Neural cell (in vitro differentiated cells): ENCODE results near the gene TMEM205. TPM values are rescaled to one million over a fixed set of nuclear protein-coding genes. Genes with fewer than 3 reads are reported as not detected.

Experiments
- H2AFZ ChIP-seq: fragments of 200-600, 300-800 bp; sonication (generic), shearing (Covaris generic); 2 replicates; pipeline ENCODE4 v1.6.0; 2014; ENCODE audit warnings: low read depth, mild to moderate bottlenecking, antibody characterized with exemption, low read length, moderate library complexity
- H3F3A ChIP-seq: fragments of 200-600 bp; shearing (Covaris generic); 2 replicates; pipeline ENCODE4 v1.6.1; 2016; ENCODE audit warnings: mild to moderate bottlenecking, moderate library complexity, mixed read lengths, antibody characterized with exemption, low read length; ENCODE audit not compliant: insufficient read depth, poor library complexity, severe bottlenecking
- H3K27ac ChIP-seq: fragments of 200-600, 300-800 bp; sonication (generic), shearing (Covaris generic); 2 replicates; pipeline ENCODE4 v1.5.1; 2014; ENCODE audit warnings: mild to moderate bottlenecking, low read length, moderate library complexity
- H3K27me3 ChIP-seq: fragments of 300-800, 200-600 bp; sonication (generic), shearing (Covaris generic); 2 replicates; pipeline ENCODE4 v1.6.0; 2014; ENCODE audit warnings: mild to moderate bottlenecking, low read depth, low read length, moderate library complexity; ENCODE audit not compliant: insufficient read depth
- H3K36me3 ChIP-seq: fragments of 300-800, 200-600 bp; sonication (generic), shearing (Covaris generic); 2 replicates; pipeline ENCODE4 v1.5.1; 2014; ENCODE audit warnings: mild to moderate bottlenecking, antibody characterized with exemption, low read length, moderate library complexity; ENCODE audit not compliant: insufficient read depth
- H3K4me2 ChIP-seq: fragments of 300-800, 200-600 bp; sonication (generic), shearing (Covaris generic); 2 replicates; pipeline ENCODE4 v1.6.0; 2014; ENCODE audit warnings: mild to moderate bottlenecking, low read length
- H3K4me3 ChIP-seq: fragments of 300-800, 200-600 bp; sonication (generic), shearing (Covaris generic); 2 replicates; pipeline ENCODE4 v1.5.1; 2014; ENCODE audit warnings: mild to moderate bottlenecking, low read length, moderate library complexity
- H3K79me2 ChIP-seq: fragments of 200-600 bp; shearing (Covaris generic); replicated peaks from 2 replicates; pipeline ENCODE4 v1.6.0; 2014; ENCODE audit warnings: mild to moderate bottlenecking, low read length, moderate library complexity; ENCODE audit not compliant: insufficient read depth
- H3K9ac ChIP-seq: fragments of 300-800, 200-600 bp; sonication (generic), shearing (Covaris generic); 2 replicates; pipeline ENCODE4 v1.6.1; 2016; ENCODE audit warnings: mild to moderate bottlenecking, low read length, mixed read lengths
- H3K9me2 ChIP-seq: fragments of 200-600 bp; shearing (Covaris generic); 2 replicates; pipeline ENCODE4 v1.6.1; 2016; ENCODE audit warnings: mild to moderate bottlenecking, low read length, mixed read lengths; ENCODE audit not compliant: insufficient read depth
- H3K9me3 ChIP-seq: fragments of 200-600, 300-800 bp; sonication (generic), shearing (Covaris generic); 2 replicates; pipeline ENCODE4 v1.6.1; 2016; ENCODE audit warnings: mild to moderate bottlenecking, mixed run types, low read length, moderate library complexity, mixed read lengths
- H4K20me1 ChIP-seq: fragments of 200-600 bp; shearing (Covaris generic); 2 replicates; pipeline ENCODE4 v1.6.1; 2016; ENCODE audit warnings: mild to moderate bottlenecking, mixed run types; ENCODE audit not compliant: insufficient read depth
- EP300 ChIP-seq: fragments of 450-650 bp; conservative IDR thresholded peaks from 2 replicates; pipeline ENCODE4 v1.6.1; 2014; ENCODE audit warnings: antibody characterized with exemption, mild to moderate bottlenecking, moderate library complexity; ENCODE audit not compliant: poor library complexity, severe bottlenecking
- EZH2 ChIP-seq: fragments of 200-600, 300-800 bp; shearing (Covaris generic), sonication (generic); IDR thresholded peaks from 2 replicates; pipeline ENCODE4 v1.6.1; 2014; ENCODE audit warnings: antibody characterized with exemption, low read length, borderline replicate concordance, mild to moderate bottlenecking; ENCODE audit not compliant: insufficient read depth, poor library complexity, severe bottlenecking
- MXI1 ChIP-seq: fragments of 450-650 bp; conservative IDR thresholded peaks from 2 replicates; pipeline ENCODE4 v1.6.1; 2014; ENCODE audit warnings: antibody characterized with exemption, mild to moderate bottlenecking; ENCODE audit not compliant: poor library complexity, severe bottlenecking
- POLR2AphosphoS5 ChIP-seq: IDR thresholded peaks from 2 replicates; pipeline ENCODE4 v1.6.1; 2012
- RAD21 ChIP-seq: fragments of 450-650 bp; conservative IDR thresholded peaks from 2 replicates; pipeline ENCODE4 v1.6.1; 2014; ENCODE audit warnings: antibody characterized with exemption, mild to moderate bottlenecking, moderate library complexity
- SMC3 ChIP-seq: fragments of 450-650 bp; conservative IDR thresholded peaks from 2 replicates; pipeline ENCODE4 v1.6.1; 2014; ENCODE audit warnings: antibody characterized with exemption, mild to moderate bottlenecking, moderate library complexity; ENCODE audit not compliant: poor library complexity
- TAF1 ChIP-seq: IDR thresholded peaks from 2 replicates; pipeline ENCODE4 v1.6.1; 2012; ENCODE audit warnings: low read depth
- polyA plus RNA-seq: library from polyadenylated mRNA; depleted of rRNA; stranded (reverse); fragments of >200 nt; gene quantifications from 2 replicates; pipeline ENCODE4 v1.2.3, GENCODE V29; 2014
- TF ChIP-seq, protein P1 (sequence below): fragments of 450-650 bp; IDR thresholded peaks from 2 replicates; pipeline ENCODE4 v1.5.1; 2014; ENCODE audit warnings: antibody characterized with exemption, mild to moderate bottlenecking, moderate library complexity; ENCODE audit not compliant: poor library complexity, severe bottlenecking
- TF ChIP-seq, protein P2 (sequence below): IDR thresholded peaks from 2 replicates; pipeline ENCODE4 v1.6.1; 2012; ENCODE audit warnings: borderline replicate concordance

TMEM205 gene
- polyA plus RNA-seq, 1 donor from 2014 or later, result 136 TPM

DNA sequence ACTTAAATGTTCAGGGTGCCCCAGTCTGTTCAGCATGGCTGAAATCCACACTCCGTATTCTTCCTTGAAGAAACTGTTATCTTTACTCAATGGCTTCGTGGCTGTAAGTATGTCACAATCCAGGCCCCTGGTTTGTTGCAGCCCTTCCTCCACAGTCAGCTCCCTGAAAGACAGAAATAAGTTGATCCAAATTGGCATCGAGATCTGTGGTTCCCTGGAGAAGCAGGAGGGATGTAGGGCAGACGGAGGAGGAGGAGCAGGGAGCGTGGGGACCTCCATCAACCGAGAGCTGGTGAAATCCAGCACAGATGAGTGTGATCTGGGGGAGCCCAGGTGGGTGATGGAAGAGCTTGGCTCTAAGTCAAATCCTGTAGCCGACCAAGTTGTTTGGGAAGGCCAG is 49.8 kb downstream of the TMEM205 start:
- Histone ChIP-seq H3F3A (no peaks in the 10 kb centered on the region), H3K9me3 (no peaks in the 10 kb centered on the region), H3K4me3 (no peak overlapping the region), H3K79me2 (no peaks in the 10 kb centered on the region), H3K36me3 (no peaks in the 10 kb centered on the region), H3K27me3 (no peaks in the 10 kb centered on the region), H3K27ac (no peak overlapping the region), H3K4me2 (no peak overlapping the region), H3K9ac (no peak overlapping the region), H2AFZ (no peak overlapping the region), H4K20me1 (no peaks in the 10 kb centered on the region), H3K9me2 (no peaks in the 10 kb centered on the region)
- TF ChIP-seq EZH2 (no peak), SMC3 (no peak), EP300 (no peak), RAD21 (no peak), MXI1 (no peak)
- TF ChIP-seq, protein P1, sequence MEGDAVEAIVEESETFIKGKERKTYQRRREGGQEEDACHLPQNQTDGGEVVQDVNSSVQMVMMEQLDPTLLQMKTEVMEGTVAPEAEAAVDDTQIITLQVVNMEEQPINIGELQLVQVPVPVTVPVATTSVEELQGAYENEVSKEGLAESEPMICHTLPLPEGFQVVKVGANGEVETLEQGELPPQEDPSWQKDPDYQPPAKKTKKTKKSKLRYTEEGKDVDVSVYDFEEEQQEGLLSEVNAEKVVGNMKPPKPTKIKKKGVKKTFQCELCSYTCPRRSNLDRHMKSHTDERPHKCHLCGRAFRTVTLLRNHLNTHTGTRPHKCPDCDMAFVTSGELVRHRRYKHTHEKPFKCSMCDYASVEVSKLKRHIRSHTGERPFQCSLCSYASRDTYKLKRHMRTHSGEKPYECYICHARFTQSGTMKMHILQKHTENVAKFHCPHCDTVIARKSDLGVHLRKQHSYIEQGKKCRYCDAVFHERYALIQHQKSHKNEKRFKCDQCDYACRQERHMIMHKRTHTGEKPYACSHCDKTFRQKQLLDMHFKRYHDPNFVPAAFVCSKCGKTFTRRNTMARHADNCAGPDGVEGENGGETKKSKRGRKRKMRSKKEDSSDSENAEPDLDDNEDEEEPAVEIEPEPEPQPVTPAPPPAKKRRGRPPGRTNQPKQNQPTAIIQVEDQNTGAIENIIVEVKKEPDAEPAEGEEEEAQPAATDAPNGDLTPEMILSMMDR, result no peak

DNA sequence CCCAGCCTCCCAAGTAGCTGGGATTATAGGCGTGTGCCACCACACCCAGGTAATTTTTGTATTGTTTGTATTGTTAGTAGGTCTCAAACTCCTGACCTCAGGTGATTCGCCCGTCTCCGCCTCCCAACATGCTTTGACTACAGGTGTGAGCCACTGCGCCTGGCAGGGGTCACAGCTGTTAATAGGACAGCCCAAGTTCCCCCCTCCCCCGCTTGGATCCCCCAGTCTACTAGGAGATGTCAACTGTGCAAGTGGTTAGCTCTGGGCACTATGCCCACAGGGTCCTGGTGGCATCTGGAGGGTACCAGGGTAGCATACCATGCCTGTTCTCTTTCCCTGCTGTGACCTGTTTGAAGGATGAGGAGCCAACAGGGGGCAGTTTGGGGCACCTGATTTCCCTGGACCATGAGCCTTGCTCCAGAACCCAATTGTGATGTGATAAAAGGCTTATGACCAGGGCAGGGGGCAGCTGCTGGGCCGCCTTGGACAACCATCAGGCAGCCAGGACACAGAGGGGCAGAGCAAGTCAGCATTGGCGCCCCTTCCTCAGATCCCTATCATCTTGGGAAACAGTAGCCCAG is 50.3 kb downstream of the TMEM205 start, which contains the start of gene TSPAN16:
TSPAN16 (plus strand) TSS at position 496 of the 581 bp plus-strand sequence. CDS start 138 bp downstream, outside the sequence.
- Histone ChIP-seq H4K20me1 (no peaks in the 10 kb centered on the region), H3K9me2 (no peaks in the 10 kb centered on the region), H2AFZ (no peak within 1 kb of the TSS), H3K9ac (no peak within 1 kb of the TSS), H3K9me3 (no peaks in the 10 kb centered on the region), H3K79me2 (no peaks in the 10 kb centered on the region), H3K27me3 (no peaks in the 10 kb centered on the region), H3K4me3 (no peak within 1 kb of the TSS), H3K4me2 (no peak within 1 kb of the TSS), H3K27ac (no peak within 1 kb of the TSS), H3F3A (no peaks in the 10 kb centered on the region), H3K36me3 (no peaks in the 10 kb centered on the region)
- TF ChIP-seq SMC3 (no peak), TAF1 (no peak), RAD21 (no peak), EP300 (no peak), EZH2 (no peak), POLR2AphosphoS5 (no peak), MXI1 (no peak)
- TF ChIP-seq, protein P1, result no peak
- TF ChIP-seq, protein P2, sequence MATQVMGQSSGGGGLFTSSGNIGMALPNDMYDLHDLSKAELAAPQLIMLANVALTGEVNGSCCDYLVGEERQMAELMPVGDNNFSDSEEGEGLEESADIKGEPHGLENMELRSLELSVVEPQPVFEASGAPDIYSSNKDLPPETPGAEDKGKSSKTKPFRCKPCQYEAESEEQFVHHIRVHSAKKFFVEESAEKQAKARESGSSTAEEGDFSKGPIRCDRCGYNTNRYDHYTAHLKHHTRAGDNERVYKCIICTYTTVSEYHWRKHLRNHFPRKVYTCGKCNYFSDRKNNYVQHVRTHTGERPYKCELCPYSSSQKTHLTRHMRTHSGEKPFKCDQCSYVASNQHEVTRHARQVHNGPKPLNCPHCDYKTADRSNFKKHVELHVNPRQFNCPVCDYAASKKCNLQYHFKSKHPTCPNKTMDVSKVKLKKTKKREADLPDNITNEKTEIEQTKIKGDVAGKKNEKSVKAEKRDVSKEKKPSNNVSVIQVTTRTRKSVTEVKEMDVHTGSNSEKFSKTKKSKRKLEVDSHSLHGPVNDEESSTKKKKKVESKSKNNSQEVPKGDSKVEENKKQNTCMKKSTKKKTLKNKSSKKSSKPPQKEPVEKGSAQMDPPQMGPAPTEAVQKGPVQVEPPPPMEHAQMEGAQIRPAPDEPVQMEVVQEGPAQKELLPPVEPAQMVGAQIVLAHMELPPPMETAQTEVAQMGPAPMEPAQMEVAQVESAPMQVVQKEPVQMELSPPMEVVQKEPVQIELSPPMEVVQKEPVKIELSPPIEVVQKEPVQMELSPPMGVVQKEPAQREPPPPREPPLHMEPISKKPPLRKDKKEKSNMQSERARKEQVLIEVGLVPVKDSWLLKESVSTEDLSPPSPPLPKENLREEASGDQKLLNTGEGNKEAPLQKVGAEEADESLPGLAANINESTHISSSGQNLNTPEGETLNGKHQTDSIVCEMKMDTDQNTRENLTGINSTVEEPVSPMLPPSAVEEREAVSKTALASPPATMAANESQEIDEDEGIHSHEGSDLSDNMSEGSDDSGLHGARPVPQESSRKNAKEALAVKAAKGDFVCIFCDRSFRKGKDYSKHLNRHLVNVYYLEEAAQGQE, result no peak
